Measurements from ENCODE around the gene PRKCG. TPM values are rescaled to one million over a fixed set of nuclear protein-coding genes. Genes with fewer than 3 reads are reported as not detected.

PRKCG gene
- total RNA-seq, 1 donor, result 0.10 TPM

GRCh38 chr19:53880711-53881481 is 1.1 kb upstream of the PRKCG start:
- H3K4me1 ChIP-seq (ENCODE audit: insufficient read depth, low read length), result peaks cover 60% of the 10 kb centered on the region
- no peaks in the 10 kb centered on the region for H3K9me3 ChIP-seq (ENCODE audit: low read depth, low read length)
- H3K4me3 ChIP-seq (ENCODE audit: low read length), result no peak overlapping the region
- peaks cover 42% of the 10 kb centered on the region for H3K27me3 ChIP-seq (ENCODE audit: insufficient read depth, low read length)

GRCh38 chr19:53882391-53883050 is 524 bp downstream of the PRKCG start:
- H3K4me1 ChIP-seq (ENCODE audit: insufficient read depth, low read length), result peaks cover 44% of the 10 kb centered on the region
- no peak overlapping the region for H3K4me3 ChIP-seq (ENCODE audit: low read length)
- H3K9me3 ChIP-seq (ENCODE audit: low read depth, low read length), result no peaks in the 10 kb centered on the region
- H3K27me3 ChIP-seq (ENCODE audit: insufficient read depth, low read length), result peaks cover 45% of the 10 kb centered on the region

DNA sequence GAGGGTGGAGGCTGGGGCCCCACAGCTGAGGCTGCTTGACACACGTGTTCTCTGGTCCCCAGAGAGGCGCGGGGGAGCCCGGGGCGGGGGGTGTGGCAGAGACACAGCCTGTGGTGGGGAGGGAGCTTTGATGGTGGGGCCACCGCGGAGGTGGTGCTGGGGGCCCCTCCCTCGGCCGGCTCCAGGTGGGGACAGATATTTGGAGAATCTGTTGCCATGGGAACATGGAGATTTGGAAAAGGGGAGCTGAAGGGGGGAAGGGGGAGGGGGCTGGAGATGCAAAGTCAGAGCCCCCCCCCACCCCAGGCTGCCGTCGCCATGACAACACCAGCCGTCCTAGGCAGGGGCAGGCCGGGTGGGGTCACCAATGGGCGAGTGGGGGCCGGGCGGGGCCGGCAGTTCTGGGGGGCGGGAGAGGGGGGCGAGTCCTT is 1.2 kb downstream of the PRKCG start:
- Histone ChIP-seq H3K4me1 (ENCODE audit: insufficient read depth, low read length) (peaks cover 43% of the 10 kb centered on the region), H3K27me3 (ENCODE audit: insufficient read depth, low read length) (peaks cover 45% of the 10 kb centered on the region), H3K9me3 (ENCODE audit: low read depth, low read length) (no peaks in the 10 kb centered on the region), H3K4me3 (ENCODE audit: low read length) (no peak overlapping the region)

- peaks cover 45% of the 10 kb centered on the region for H3K27me3 ChIP-seq (ENCODE audit: insufficient read depth, low read length)
- no peak overlapping the region for H3K4me3 ChIP-seq (ENCODE audit: low read length)
- H3K9me3 ChIP-seq (ENCODE audit: low read depth, low read length), result no peaks in the 10 kb centered on the region
- peaks cover 42% of the 10 kb centered on the region for H3K4me1 ChIP-seq (ENCODE audit: insufficient read depth, low read length)
These were observed 1.7 kb downstream of the PRKCG start for GRCh38 chr19:53883741-53884140.

DNA sequence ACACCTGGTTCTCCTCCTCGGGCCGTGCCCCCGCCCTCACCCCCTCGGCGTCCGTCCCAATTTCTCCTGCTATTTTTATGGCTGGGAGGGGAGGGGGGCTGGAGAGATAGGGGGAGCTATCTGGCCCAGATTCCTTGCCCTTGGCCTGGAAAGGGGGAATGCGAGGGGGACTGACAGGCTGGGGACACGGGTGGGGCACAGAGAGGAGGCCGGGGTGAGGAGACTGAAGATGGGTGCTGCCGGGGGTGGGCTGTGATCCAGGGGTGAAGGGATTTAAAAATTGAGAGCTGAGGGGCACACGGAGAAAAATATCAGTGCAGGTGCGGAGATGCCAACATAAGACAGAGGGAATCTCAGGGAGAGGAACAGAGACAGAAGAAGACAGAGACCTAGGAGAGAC is 2.3 kb downstream of the PRKCG start:
- no peaks in the 10 kb centered on the region for H3K9me3 ChIP-seq (ENCODE audit: low read depth, low read length)
- H3K27me3 ChIP-seq (ENCODE audit: insufficient read depth, low read length), result peaks cover 45% of the 10 kb centered on the region
- H3K4me1 ChIP-seq (ENCODE audit: insufficient read depth, low read length), result peaks cover 37% of the 10 kb centered on the region
- H3K4me3 ChIP-seq (ENCODE audit: low read length), result no peak overlapping the region

DNA sequence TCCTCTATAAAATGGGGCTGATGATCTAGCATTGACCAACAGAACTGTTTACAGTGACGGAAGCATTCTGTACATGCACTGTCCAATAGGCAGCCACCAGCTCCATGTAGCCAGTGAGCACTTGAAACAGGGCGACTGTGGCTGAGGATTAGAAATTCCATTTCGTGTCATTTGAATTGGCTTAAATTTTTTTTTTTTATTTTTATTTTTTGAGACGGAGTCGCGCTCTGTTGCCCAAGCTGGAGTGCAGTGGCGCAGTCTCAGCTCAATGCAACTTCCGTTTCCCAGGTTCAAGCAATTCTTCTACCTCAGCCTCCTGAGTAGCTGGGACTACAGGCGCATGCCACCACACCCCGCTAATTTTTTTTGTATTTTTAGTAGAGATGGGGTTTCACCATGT is 3.0 kb downstream of the PRKCG start:
- no peaks in the 10 kb centered on the region for H3K9me3 ChIP-seq (ENCODE audit: low read depth, low read length)
- H3K4me1 ChIP-seq (ENCODE audit: insufficient read depth, low read length), result peaks cover 29% of the 10 kb centered on the region
- H3K27me3 ChIP-seq (ENCODE audit: insufficient read depth, low read length), result peaks cover 40% of the 10 kb centered on the region
- no peak overlapping the region for H3K4me3 ChIP-seq (ENCODE audit: low read length)

DNA sequence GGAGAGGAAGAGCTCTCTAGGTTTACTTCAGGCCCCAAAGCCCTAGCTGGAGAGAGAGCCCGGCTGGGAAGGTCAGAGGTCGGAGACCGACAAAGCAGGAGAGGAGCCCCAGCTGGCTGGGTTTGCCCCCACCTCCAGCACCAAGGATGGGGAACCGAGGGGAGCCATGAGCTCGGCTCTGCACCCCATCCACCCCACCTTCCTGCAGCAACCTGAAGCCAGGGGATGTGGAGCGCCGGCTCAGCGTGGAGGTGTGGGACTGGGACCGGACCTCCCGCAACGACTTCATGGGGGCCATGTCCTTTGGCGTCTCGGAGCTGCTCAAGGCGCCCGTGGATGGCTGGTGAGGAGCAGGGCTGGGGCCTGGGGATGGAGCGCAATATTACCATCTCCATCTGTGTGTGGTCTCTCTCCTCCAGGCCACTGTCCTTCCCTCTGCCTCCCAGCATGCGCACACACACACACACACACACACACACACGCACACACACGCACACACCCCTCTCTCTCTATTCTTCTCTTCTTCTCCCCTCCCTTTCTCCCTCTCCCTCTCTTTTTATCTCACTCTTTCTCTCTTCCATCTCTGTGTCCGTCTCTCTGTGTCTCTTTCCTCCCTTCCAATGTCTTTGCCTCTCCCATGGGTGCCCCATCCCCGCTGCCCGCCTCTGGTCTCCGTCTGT is 10.4 kb downstream of the PRKCG start:
- no peak overlapping the region for H3K4me3 ChIP-seq (ENCODE audit: low read length)
- peaks cover 4% of the 10 kb centered on the region for H3K27me3 ChIP-seq (ENCODE audit: insufficient read depth, low read length)
- H3K9me3 ChIP-seq (ENCODE audit: low read depth, low read length), result no peaks in the 10 kb centered on the region
- no peaks in the 10 kb centered on the region for H3K4me1 ChIP-seq (ENCODE audit: insufficient read depth, low read length)

DNA sequence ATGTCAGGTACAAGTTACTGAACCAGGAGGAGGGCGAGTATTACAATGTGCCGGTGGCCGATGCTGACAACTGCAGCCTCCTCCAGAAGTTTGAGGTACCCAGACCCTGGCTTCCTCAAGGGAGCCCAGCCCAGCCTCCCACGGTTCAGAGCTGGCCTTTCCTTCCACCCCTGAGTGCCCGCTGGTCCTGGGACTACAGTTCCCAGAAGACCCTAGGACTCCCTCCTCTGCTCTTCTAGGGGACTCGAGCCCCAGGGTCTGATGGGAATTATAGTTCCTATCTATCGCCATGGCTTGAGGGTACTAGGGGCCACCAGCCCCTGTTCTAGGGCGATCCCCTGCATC is 11.0 kb downstream of the PRKCG start:
- Histone ChIP-seq H3K9me3 (ENCODE audit: low read depth, low read length) (no peaks in the 10 kb centered on the region), H3K4me3 (ENCODE audit: low read length) (no peak overlapping the region), H3K27me3 (ENCODE audit: insufficient read depth, low read length) (peaks cover 8% of the 10 kb centered on the region), H3K4me1 (ENCODE audit: insufficient read depth, low read length) (no peaks in the 10 kb centered on the region)

- Histone ChIP-seq H3K9me3 (ENCODE audit: low read depth, low read length) (no peaks in the 10 kb centered on the region), H3K4me3 (ENCODE audit: low read length) (no peak overlapping the region), H3K27me3 (ENCODE audit: insufficient read depth, low read length) (peaks cover 11% of the 10 kb centered on the region)
These were observed 12.7 kb downstream of the PRKCG start for GRCh38 chr19:53894707-53895106.

DNA sequence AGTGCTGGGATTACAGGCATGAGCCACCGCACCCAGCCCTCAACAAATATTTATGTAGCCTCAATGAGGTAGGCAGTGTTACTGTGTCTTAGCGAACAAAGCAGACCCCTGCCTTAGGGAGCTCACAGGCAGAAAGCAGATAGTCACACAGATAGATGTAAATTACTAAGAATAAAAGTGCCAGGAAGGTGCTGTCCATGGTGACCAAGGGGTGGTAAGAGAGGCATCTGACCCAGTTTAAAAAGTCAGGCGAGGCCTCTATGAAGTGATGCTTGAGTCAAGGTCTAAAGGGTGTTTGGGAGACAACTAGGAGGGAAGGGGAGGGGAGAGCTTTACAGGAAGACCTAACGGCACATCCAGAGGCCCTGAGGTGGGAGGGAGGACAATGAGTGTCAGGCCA is 14.7 kb downstream of the PRKCG start:
- no peaks in the 10 kb centered on the region for H3K4me1 ChIP-seq (ENCODE audit: insufficient read depth, low read length)
- H3K27me3 ChIP-seq (ENCODE audit: insufficient read depth, low read length), result peaks cover 11% of the 10 kb centered on the region
- no peaks in the 10 kb centered on the region for H3K9me3 ChIP-seq (ENCODE audit: low read depth, low read length)
- H3K4me3 ChIP-seq (ENCODE audit: low read length), result no peak overlapping the region

More at GRCh38 chr19:53894707-53895106, 12.7 kb downstream of the PRKCG start:
- H3K4me1 ChIP-seq (ENCODE audit: insufficient read depth, low read length), result no peaks in the 10 kb centered on the region

DNA sequence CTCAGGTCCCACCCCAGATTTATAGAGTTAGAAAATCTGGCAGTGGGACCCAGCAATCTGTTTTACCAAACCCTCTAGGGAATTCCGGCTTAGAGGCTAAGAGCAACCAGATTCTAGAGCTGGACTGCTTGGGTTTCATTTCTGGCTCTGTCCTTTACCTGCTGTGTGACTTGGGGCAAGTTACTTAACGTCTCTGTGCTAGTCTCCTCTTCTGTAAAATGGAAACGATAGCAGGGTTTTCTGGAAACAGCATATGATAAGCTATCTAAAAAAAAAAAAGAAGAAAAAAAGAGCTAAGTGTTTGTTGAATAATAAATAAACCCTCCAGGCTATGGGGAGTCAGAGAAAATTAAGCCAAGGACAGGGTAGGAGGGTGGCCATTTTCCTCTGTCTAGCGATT is 15.5 kb downstream of the PRKCG start:
- no peaks in the 10 kb centered on the region for H3K4me1 ChIP-seq (ENCODE audit: insufficient read depth, low read length)
- H3K27me3 ChIP-seq (ENCODE audit: insufficient read depth, low read length), result peaks cover 11% of the 10 kb centered on the region
- H3K4me3 ChIP-seq (ENCODE audit: low read length), result no peak overlapping the region
- H3K9me3 ChIP-seq (ENCODE audit: low read depth, low read length), result no peaks in the 10 kb centered on the region

DNA sequence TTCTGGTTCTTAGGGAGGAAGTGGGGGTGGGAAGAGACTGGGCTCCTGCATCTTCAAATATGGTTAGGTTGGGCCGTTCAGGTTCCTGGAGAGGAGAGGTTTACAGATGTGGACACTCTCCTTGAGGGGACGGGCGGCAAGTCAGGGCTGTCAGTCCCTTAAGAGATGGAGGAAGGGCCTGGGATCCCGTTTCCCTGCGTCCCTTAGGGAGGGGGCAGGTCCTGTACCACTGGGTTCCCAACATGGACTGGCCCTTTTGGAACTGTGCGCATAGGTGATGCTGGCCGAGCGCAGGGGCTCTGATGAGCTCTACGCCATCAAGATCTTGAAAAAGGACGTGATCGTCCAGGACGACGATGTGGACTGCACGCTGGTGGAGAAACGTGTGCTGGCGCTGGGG is 16.2 kb downstream of the PRKCG start:
- Histone ChIP-seq H3K4me3 (ENCODE audit: low read length) (no peak overlapping the region), H3K4me1 (ENCODE audit: insufficient read depth, low read length) (no peaks in the 10 kb centered on the region), H3K27me3 (ENCODE audit: insufficient read depth, low read length) (peaks cover 11% of the 10 kb centered on the region), H3K9me3 (ENCODE audit: low read depth, low read length) (no peaks in the 10 kb centered on the region)

GRCh38 chr19:53898636-53899341 is 16.8 kb downstream of the PRKCG start:
- peaks cover 14% of the 10 kb centered on the region for H3K27me3 ChIP-seq (ENCODE audit: insufficient read depth, low read length)
- H3K9me3 ChIP-seq (ENCODE audit: low read depth, low read length), result no peaks in the 10 kb centered on the region
- H3K4me1 ChIP-seq (ENCODE audit: insufficient read depth, low read length), result no peaks in the 10 kb centered on the region
- no peak overlapping the region for H3K4me3 ChIP-seq (ENCODE audit: low read length)

DNA sequence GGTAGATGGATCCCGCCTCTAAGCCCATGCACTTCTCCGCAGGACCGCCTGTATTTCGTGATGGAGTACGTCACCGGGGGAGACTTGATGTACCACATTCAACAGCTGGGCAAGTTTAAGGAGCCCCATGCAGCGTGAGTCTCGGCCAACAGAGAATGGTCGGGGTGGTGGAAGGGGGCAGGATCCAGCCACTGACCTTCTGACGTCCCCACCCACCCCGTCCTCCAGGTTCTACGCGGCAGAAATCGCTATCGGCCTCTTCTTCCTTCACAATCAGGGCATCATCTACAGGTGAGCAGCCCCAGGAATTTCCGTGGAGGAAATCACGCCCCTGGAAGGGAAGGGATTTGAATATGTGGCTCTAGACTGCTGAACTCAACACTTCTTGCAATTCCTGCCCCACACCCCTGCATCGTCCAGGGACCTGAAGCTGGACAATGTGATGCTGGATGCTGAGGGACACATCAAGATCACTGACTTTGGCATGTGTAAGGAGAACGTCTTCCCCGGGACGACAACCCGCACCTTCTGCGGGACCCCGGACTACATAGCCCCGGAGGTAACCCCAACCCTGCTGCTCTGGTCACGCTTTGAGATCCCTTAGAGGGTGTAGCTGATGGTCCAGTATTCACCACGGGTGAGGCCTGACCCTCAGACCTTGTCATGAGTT is 18.3 kb downstream of the PRKCG start:
- peaks cover 17% of the 10 kb centered on the region for H3K27me3 ChIP-seq (ENCODE audit: insufficient read depth, low read length)
- H3K4me3 ChIP-seq (ENCODE audit: low read length), result no peak overlapping the region
- no peaks in the 10 kb centered on the region for H3K4me1 ChIP-seq (ENCODE audit: insufficient read depth, low read length)
- H3K9me3 ChIP-seq (ENCODE audit: low read depth, low read length), result no peaks in the 10 kb centered on the region

Measured in mononuclear cell (primary cell).